ENCODE data around the gene IL25.
"Not testable (repeated sequence)": the region's sequence is repeated elsewhere in the genome, so short reads cannot be mapped to it uniquely, and the experiment has no call there.

The IL25 gene

GRCh38 chr14:23409475-23409874 is 36.9 kb downstream of the IL25 start:
- ATAC-seq, result no peak
- DNase-seq, result no peak

DNA sequence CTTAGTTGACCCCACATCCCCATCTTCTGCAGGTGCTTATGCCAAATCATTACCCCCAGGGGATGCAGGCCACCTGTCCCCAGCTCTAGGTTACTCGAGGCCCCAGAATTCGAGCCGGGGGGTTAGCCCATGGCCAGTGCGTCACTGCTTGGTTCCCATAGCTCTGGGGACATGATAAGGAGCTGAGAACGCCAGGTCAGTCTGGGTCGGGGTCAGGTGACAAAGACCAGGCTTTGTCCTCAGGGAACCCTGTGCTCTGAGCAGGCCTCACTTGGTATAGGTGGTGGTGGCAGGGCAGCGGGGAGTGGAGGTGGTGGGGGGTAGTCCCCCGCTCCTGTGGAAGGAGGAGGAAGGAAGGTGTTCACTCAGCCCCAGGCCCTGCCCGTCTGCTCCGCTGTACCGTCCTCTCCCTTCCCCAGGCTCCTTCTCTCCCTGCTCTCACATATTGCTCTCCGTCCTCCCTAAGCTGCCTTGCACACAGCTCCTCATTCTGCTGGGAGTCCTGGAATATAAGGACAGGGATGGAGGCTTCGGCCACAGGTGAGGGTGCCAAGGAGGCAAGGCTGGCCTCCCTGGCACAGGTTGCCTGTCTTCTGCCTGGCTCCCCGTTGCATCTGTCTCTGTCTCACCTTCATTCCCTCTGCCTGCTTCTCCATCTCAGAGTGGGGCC is 37.5 kb downstream of the IL25 start:
- ATAC-seq (no peak), DNase-seq (no peak)

DNA sequence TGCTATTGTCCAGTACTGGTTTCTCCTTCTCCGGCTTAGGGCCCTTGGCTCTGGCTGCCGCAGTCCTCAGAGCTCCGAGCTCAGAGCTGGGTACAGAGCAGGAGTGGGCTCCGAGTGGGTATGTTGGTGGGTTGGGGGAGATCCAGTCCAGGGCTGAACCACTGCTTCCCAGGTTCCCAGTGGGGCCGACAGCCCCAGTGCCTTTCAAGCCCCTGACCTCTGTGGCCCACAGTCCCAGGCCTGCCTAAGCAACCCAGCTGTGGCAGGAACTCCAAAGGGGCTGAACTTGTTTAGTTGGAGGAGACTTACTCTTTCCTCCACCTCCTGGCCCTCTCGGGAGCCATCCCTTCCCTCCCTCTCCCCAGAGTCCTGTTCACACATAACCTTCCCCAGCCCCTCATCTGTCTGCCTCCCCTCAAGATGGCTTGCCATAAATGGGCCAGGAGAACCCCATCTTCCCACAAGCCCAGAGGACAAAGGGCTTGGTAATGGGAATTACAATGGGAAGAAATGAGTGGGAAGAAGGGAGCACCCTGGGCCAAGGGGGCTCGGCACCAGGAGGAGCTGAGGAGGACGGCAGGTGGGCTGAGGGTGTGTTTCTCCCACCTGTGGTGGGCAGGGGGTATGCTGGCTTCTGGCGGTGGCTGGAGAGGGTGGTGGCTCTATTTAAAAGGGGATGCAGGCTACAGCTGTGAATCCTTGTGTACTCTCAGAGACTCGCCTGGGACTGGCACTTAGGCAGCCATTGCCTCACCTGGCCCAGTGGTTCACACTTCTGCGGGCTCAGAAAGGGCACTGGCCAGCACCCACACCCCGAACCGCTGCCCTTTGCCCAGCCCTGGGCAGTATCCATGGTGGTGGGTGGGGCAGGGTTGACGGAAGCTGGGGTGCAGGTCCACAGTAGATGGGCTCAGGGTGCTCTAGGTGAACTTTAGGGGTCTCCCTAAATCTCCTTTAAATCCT is 39.2 kb downstream of the IL25 start:
- DNase-seq (no peak), ATAC-seq (no peak)

GRCh38 chr14:23413681-23414080 is 41.1 kb downstream of the IL25 start:
- DNase-seq (no peak), ATAC-seq (no peak)

GRCh38 chr14:23414254-23414653 is 41.6 kb downstream of the IL25 start:
- DNase-seq, result no peak

DNA sequence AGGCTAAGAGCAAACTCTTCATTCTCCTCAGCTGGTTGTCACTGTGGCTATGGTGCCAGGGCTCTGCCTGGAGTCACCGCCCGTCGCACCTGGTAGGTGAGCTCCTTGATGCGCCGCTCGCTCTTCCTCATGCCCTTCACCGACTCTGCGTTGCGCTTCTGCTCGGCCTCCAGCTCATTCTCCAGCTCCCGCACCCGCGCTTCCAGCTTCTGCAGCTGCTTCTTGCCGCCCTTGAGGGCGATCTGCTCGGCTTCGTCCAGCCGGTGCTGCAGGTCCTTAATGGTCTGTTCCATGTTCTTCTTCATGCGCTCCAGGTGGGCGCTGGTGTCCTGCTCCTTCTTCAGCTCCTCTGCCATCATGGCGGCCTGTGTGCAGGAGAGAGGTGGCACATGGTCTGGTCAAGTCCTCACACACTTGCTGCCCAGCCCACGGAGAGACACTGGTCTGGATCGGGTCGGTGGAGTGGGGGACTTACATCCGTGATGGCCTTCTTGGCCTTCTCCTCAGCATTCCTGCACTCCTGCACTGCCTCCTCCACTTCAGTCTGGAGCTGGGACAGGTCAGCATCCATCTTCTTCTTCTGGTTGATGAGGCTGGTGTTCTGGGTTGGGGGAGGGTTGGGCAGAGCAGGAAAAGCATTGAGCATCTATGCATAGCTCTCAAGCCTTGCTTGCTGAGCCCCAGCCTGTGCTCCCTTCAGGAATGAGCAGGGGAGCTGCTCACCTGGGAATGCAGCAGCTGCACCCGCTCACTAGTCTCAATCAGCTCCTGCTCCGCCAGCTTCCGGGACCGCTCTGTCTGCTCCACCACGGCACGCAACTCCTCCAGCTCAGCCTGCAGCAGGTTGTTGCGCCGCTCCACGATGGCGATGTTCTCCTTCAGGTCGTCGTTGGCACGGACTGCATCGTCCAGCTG is 42.6 kb downstream of the IL25 start:
- DNase-seq, result no peak
- no peak for ATAC-seq

More at GRCh38 chr14:23414254-23414653, 41.6 kb downstream of the IL25 start:
- no peak for ATAC-seq

GRCh38 chr14:23415821-23416778 is 43.5 kb downstream of the IL25 start:
- ATAC-seq (no peak), DNase-seq (no peak)

GRCh38 chr14:23416801-23417200 is 44.2 kb downstream of the IL25 start:
- DNase-seq (no peak), ATAC-seq (no peak)

DNA sequence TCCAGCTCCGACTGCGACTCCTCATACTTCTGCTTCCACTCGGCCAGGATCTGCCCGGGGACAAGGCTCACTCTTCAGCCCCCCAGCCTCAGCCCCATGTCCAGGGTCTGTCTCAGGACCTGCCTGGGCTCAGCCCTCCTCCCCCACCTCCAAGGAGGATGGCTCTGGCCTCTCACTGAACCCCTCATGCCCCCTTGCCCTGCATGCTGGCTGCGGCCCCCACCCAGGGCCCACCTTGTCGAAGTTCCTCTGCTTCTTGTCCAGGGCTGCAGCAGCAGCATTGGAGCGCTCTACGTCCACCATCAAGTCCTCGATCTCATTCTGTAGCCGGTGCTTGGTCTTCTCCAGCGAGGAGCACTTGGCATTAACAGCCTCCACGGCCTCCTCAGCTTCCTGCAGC is 44.7 kb downstream of the IL25 start:
- not testable (repeated sequence) for ATAC-seq

DNA sequence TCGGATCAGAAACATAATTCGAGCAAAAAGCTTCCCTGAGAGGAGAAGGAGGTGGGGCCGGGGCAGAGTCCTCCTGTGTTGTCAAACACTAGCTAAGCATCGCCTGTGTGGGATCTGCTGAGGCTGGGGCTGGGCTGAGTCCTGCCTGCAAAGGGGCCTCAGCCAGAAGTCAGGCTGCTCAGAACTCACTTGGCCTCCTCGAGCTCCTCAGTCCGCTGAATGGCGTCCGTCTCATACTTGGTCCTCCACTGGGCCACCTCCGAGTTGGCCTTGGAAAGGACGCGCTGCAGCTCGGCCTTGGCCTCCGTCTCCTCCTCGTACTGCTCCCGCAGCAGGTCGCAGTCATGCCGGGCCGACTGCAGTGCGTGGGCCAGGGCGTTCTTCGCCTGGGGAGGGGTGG is 45.4 kb downstream of the IL25 start:
- ATAC-seq (no peak), DNase-seq (no peak)

More for the DNA sequence above, 44.7 kb downstream of the IL25 start:
- DNase-seq, result not testable (repeated sequence)

DNA sequence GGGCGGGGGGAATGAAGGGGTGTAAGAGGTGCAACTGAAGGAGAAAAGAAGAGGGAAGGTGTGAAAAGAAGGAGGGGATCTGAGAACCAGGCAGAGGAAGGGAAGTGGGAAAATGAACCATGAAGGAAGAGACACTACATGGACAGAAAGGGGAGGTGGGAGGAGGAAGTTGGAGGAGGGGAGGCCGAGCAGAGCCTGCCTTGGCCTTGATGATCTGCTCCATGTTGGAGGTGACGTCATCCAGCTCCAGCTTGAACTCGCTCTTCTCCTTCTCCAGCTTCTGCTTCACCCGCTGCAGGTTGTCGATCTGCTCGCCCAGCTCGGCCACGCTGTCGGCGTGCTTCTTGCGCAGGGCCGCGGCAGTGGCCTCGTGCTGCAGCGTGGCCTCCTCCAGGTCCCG is 47.0 kb downstream of the IL25 start:
- DNase-seq, ATAC-seq: not testable (repeated sequence)

DNA sequence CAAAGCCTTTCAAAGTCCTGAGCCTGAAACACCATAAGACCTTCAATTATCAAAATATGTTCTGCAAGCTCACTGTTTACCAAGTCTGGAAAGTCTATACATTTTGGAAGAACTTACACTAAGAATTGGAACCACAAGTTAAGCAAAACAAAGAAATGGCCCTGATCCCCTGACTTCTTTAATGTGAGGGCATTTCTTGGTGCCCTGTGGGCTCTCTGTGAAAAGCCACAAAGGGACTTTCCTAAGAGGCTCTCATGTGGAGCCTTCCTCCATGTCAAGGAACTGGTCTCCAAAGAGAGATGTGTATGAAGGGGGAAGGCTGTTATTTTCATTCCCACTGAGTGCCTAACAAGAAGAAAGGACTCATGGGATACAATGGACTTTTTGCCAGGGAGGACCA is 49.0 kb downstream of the IL25 start:
- ATAC-seq, result peak; percentile 64
- DNase-seq, result peak; percentile 9

DNA sequence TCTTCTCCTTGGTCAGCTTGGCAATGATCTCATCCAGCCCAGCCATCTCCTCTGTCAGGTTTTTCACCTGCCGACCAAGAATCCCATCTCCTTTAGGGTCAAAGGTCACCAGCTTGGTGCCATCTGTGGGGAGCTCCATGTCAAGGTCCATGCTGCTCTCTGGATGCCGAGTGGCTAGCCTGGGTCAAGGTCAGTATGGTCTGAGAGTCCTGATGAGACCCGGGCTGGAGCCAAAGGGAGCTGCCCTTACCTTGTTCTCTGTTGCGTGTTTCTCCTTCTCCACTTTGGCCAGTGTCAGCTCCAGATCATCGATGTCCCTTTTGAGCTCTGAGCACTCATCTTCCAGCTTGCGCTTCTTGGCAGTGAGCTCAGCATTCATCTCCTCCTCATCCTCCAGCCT is 51.0 kb downstream of the IL25 start:
- no peak for DNase-seq
- ATAC-seq, result no peak

GRCh38 chr14:23425169-23425568 is 52.6 kb downstream of the IL25 start:
- ATAC-seq, result no peak
- DNase-seq, result no peak

GRCh38 chr14:23425798-23426197 is 53.2 kb downstream of the IL25 start:
- DNase-seq, ATAC-seq: not testable (repeated sequence)
